HepG2 (cell line): ENCODE measurements around the gene TPX2. TPM values are rescaled to one million over a fixed set of nuclear protein-coding genes. Genes with fewer than 3 reads are reported as not detected.
A peak's percentile ranks its signal among the peaks of the same experiment; 100 is the strongest.

Experiments used
- ATAD3A ChIP-seq: sonication (generic); formaldehyde crosslinking; IDR thresholded peaks from 2 replicates; pipeline ENCODE4 v1.4.0; 2020; ENCODE audit warnings: missing genetic modification reagents
- ELF3 ChIP-seq: IDR thresholded peaks from 2 replicates; pipeline ENCODE4 v1.6.1; 2016; ENCODE audit warnings: missing genetic modification reagents, missing compliant biosample characterization
- GATA4 ChIP-seq: sonication (generic); IDR thresholded peaks from 2 replicates; pipeline ENCODE4 v1.6.1; 2016; ENCODE audit warnings: antibody characterized with exemption, low read depth, borderline replicate concordance
- HHEX ChIP-seq: IDR thresholded peaks from 2 replicates; pipeline ENCODE4 v1.6.1; 2016; ENCODE audit warnings: control low read depth
- KDM1A ChIP-seq: IDR thresholded peaks from 2 replicates; pipeline ENCODE4 v1.6.1; 2016; ENCODE audit warnings: missing compliant biosample characterization
- KLF15 ChIP-seq: sonication (generic); formaldehyde crosslinking; IDR thresholded peaks from 2 replicates; pipeline ENCODE4 v1.8.1; 2023; ENCODE audit warnings: borderline replicate concordance, mild to moderate bottlenecking, inconsistent platforms, missing genetic modification reagents, mixed read lengths
- MTA3 ChIP-seq: sonication (generic); formaldehyde crosslinking; IDR thresholded peaks from 2 replicates; pipeline ENCODE4 v1.4.0; 2020; ENCODE audit warnings: missing genetic modification reagents
- MYC ChIP-seq: sonication (generic); formaldehyde crosslinking; IDR thresholded peaks from 2 replicates; pipeline ENCODE4 v1.9.0; 2021; ENCODE audit warnings: missing genetic modification reagents, borderline replicate concordance
- NCOA2 ChIP-seq: sonication (generic); formaldehyde crosslinking; IDR thresholded peaks from 2 replicates; pipeline ENCODE4 v1.8.0; 2022; ENCODE audit warnings: inconsistent platforms
- RCOR2 ChIP-seq: IDR thresholded peaks from 2 replicates; pipeline ENCODE4 v1.6.1; 2016; ENCODE audit warnings: missing biosample characterization, missing genetic modification reagents
- SIX1 ChIP-seq: sonication (generic); formaldehyde crosslinking; IDR thresholded peaks from 2 replicates; pipeline ENCODE4 v1.4.0; 2020; ENCODE audit warnings: missing genetic modification reagents, borderline replicate concordance
- SP5 ChIP-seq: IDR thresholded peaks from 2 replicates; pipeline ENCODE4 v1.6.1; 2016; ENCODE audit warnings: low read depth, borderline replicate concordance
- TBX2 ChIP-seq: sonication (generic); formaldehyde crosslinking; IDR thresholded peaks from 2 replicates; pipeline ENCODE4 v1.5.0; 2020; ENCODE audit warnings: missing genetic modification reagents, mild to moderate bottlenecking, borderline replicate concordance
- YEATS4 ChIP-seq: sonication (generic); formaldehyde crosslinking; IDR thresholded peaks from 2 replicates; pipeline ENCODE4 v1.4.0; 2020; ENCODE audit warnings: missing genetic modification reagents, borderline replicate concordance
- ZBTB7A ChIP-seq: sonication (generic); formaldehyde crosslinking; IDR thresholded peaks from 2 replicates; pipeline ENCODE4 v1.8.0; 2022; ENCODE audit warnings: mild to moderate bottlenecking, missing genetic modification reagents
- ZBTB8A ChIP-seq: sonication (generic); formaldehyde crosslinking; IDR thresholded peaks from 2 replicates; pipeline ENCODE4 v1.4.0; 2020; ENCODE audit warnings: mild to moderate bottlenecking, low read depth, missing genetic modification reagents, borderline replicate concordance
- ZMYM4 ChIP-seq: sonication (generic); formaldehyde crosslinking; IDR thresholded peaks from 2 replicates; pipeline ENCODE4 v1.8.1; 2023; ENCODE audit warnings: mild to moderate bottlenecking, missing genetic modification reagents
- ZNF10 ChIP-seq: sonication (generic); formaldehyde crosslinking; IDR thresholded peaks from 2 replicates; pipeline ENCODE4 v1.4.0; 2020; ENCODE audit warnings: mild to moderate bottlenecking, low read depth, missing genetic modification reagents, borderline replicate concordance
- ZNF17 ChIP-seq: sonication (generic); formaldehyde crosslinking; IDR thresholded peaks from 2 replicates; pipeline ENCODE4 v1.5.0; 2020; ENCODE audit warnings: mild to moderate bottlenecking, missing genetic modification reagents
- ZNF30 ChIP-seq: sonication (generic); formaldehyde crosslinking; IDR thresholded peaks from 2 replicates; pipeline ENCODE4 v1.5.0; 2020; ENCODE audit warnings: mild to moderate bottlenecking, missing genetic modification reagents
- ZNF337 ChIP-seq: sonication (generic); formaldehyde crosslinking; IDR thresholded peaks from 2 replicates; pipeline ENCODE4 v1.5.1; 2020; ENCODE audit warnings: missing genetic modification reagents, low read depth, mild to moderate bottlenecking, borderline replicate concordance
- ZNF644 ChIP-seq: IDR thresholded peaks from 2 replicates; pipeline ENCODE4 v1.6.1; 2016; ENCODE audit warnings: low read depth
- ZNF766 ChIP-seq: sonication (generic); formaldehyde crosslinking; IDR thresholded peaks from 2 replicates; pipeline ENCODE4 v1.5.0; 2020; ENCODE audit warnings: missing genetic modification reagents, borderline replicate concordance
- ZNF768 ChIP-seq: sonication (generic); formaldehyde crosslinking; IDR thresholded peaks from 2 replicates; pipeline ENCODE4 v1.4.0; 2020; ENCODE audit warnings: missing genetic modification reagents
- polyA plus RNA-seq, 8 experiments: library from polyadenylated mRNA; depleted of rRNA in 3 of 8; stranded (reverse) in 7 of 8; unstranded in 1 of 8; fragments of >200 nt; fragmentation: Illumina TruSeq in 4 of 8; extraction: Trizol in 4 of 8; gene quantifications; 2 replicates each; pipeline versions ENCODE4 v1.2.1 to v1.2.3, GENCODE V29; 2011 to 2016; ENCODE audit warnings: low read depth in 4 of 8, missing spikeins in 1 of 8, mixed read lengths in 1 of 8; ENCODE audit not compliant: insufficient read depth in 1 of 8
- total RNA-seq, 5 experiments: library from RNA; depleted of rRNA; stranded (reverse); fragments of >200 nt; fragmentation: Illumina TruSeq; extraction: Trizol; gene quantifications; 2 replicates each; pipeline ENCODE4 v1.2.3, GENCODE V29; 2016; ENCODE audit warnings: low read depth in 1 of 5
- TF ChIP-seq, protein P1 (sequence below): sonication (generic); formaldehyde crosslinking; IDR thresholded peaks from 2 replicates; pipeline ENCODE4 v1.5.1; 2020; ENCODE audit warnings: mild to moderate bottlenecking, moderate library complexity, missing genetic modification reagents
- TF ChIP-seq, protein P2 (sequence below): sonication (generic); formaldehyde crosslinking; IDR thresholded peaks from 2 replicates; pipeline ENCODE4 v1.5.1; 2020; ENCODE audit warnings: mild to moderate bottlenecking, missing genetic modification reagents, borderline replicate concordance
- TF ChIP-seq, protein P3 (sequence below): sonication (generic); IDR thresholded peaks from 2 replicates; pipeline ENCODE4 v1.6.1; 2016; ENCODE audit warnings: low read depth, borderline replicate concordance
- TF ChIP-seq, protein P4 (sequence below): IDR thresholded peaks from 2 replicates; pipeline ENCODE4 v1.6.1; 2016; ENCODE audit warnings: missing genetic modification reagents, missing compliant biosample characterization

TPX2 gene
- total and polyA plus RNA-seq, 2 of the 13 experiments (the other 11 are each of a cell fraction or from before 2014, with no cell fraction given): 34.3 to 124 TPM

DNA sequence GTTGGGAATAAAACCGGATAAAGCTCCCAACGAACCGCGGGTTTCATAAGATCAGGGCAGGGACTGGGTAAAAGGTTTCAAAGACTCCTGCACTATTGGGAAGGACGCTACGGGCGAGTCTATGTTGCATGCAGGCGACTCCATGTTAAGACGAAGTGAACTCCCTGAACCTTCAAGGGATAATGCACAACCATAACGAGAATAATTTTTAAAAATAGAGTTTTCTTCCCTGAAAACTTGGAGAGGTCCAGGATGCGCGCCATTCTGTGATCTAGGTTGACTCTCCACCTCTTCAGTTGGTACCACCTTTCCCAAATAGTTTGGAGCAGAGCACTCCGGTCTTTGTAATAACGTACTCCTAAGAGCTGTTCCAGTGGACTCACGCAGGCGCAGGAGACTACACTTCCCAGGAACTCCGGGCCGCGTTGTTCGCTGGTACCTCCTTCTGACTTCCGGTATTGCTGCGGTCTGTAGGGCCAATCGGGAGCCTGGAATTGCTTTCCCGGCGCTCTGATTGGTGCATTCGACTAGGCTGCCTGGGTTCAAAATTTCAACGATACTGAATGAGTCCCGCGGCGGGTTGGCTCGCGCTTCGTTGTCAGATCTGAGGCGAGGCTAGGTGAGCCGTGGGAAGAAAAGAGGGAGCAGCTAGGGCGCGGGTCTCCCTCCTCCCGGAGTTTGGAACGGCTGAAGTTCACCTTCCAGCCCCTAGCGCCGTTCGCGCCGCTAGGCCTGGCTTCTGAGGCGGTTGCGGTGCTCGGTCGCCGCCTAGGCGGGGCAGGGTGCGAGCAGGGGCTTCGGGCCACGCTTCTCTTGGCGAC lies at the start of gene TPX2 (continued):
- 0 out of 2 replicates have a peak, but pooled peaks have one; percentile 35 for TF ChIP-seq GATA4
- no peak for TF ChIP-seq ZNF30 (CRISPR knock-in tag)
- no peak for TF ChIP-seq ATAD3A (CRISPR knock-in tag)
- peak; percentile 80; the same call in 1 of the 2 replicates for TF ChIP-seq ZNF768 (CRISPR knock-in tag)
- peak; percentile 84 for TF ChIP-seq MTA3 (CRISPR knock-in tag)
- TF ChIP-seq, protein P1, sequence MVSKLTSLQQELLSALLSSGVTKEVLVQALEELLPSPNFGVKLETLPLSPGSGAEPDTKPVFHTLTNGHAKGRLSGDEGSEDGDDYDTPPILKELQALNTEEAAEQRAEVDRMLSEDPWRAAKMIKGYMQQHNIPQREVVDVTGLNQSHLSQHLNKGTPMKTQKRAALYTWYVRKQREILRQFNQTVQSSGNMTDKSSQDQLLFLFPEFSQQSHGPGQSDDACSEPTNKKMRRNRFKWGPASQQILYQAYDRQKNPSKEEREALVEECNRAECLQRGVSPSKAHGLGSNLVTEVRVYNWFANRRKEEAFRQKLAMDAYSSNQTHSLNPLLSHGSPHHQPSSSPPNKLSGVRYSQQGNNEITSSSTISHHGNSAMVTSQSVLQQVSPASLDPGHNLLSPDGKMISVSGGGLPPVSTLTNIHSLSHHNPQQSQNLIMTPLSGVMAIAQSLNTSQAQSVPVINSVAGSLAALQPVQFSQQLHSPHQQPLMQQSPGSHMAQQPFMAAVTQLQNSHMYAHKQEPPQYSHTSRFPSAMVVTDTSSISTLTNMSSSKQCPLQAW: peak; percentile 89
- TF ChIP-seq SP5 (CRISPR knock-in tag): no peak; the same call in 1 of the 2 replicates
- no peak for TF ChIP-seq ZNF644 (CRISPR knock-in tag)
- peak; percentile 89; the same call in 1 of the 2 replicates for TF ChIP-seq KLF15
- TF ChIP-seq ELF3 (CRISPR knock-in tag): peak; percentile 76; the same call in 1 of the 2 replicates
- TF ChIP-seq YEATS4 (CRISPR knock-in tag): peak; percentile 98
- TF ChIP-seq, protein P2, sequence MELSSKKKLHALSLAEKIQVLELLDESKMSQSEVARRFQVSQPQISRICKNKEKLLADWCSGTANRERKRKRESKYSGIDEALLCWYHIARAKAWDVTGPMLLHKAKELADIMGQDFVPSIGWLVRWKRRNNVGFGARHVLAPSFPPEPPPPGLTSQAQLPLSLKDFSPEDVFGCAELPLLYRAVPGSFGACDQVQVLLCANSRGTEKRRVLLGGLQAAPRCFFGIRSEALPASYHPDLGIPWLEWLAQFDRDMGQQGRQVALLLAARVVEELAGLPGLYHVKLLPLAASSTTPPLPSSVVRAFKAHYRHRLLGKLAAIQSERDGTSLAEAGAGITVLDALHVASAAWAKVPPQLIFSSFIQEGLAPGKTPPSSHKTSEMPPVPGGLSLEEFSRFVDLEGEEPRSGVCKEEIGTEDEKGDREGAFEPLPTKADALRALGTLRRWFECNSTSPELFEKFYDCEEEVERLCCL: no peak
- peak; percentile 37 for TF ChIP-seq NCOA2
- 0 out of 2 replicates have a peak, but pooled peaks have one; percentile 26 for TF ChIP-seq ZNF10
- peak; percentile 93 for TF ChIP-seq ZNF766 (CRISPR knock-in tag)
- no peak for TF ChIP-seq SIX1 (CRISPR knock-in tag)
- no peak for TF ChIP-seq ZNF17
- TF ChIP-seq RCOR2 (CRISPR knock-in tag): no peak; the same call in 1 of the 2 replicates
- no peak for TF ChIP-seq ZBTB7A
- TF ChIP-seq ZNF337 (CRISPR knock-in tag): peak; percentile 88; the same call in 1 of the 2 replicates
- peak; percentile 90 for TF ChIP-seq TBX2
- peak; percentile 90; the same call in 1 of the 2 replicates for TF ChIP-seq ZBTB8A (CRISPR knock-in tag)
- TF ChIP-seq, protein P3, sequence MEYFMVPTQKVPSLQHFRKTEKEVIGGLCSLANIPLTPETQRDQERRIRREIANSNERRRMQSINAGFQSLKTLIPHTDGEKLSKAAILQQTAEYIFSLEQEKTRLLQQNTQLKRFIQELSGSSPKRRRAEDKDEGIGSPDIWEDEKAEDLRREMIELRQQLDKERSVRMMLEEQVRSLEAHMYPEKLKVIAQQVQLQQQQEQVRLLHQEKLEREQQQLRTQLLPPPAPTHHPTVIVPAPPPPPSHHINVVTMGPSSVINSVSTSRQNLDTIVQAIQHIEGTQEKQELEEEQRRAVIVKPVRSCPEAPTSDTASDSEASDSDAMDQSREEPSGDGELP: peak; percentile 26; the same call in 1 of the 2 replicates
- TF ChIP-seq MYC (CRISPR knock-in tag): peak; percentile 96
- TF ChIP-seq, protein P4, sequence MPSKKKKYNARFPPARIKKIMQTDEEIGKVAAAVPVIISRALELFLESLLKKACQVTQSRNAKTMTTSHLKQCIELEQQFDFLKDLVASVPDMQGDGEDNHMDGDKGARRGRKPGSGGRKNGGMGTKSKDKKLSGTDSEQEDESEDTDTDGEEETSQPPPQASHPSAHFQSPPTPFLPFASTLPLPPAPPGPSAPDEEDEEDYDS: peak; percentile 81
- TF ChIP-seq ZMYM4 (CRISPR knock-in tag): peak; percentile 93
- TF ChIP-seq KDM1A (CRISPR knock-in tag): 0 out of 2 replicates have a peak, but pooled peaks have one; percentile 30
- no peak for TF ChIP-seq HHEX (CRISPR knock-in tag)
